ENCODE results near the gene CILP. TPM values are rescaled to one million over a fixed set of nuclear protein-coding genes. Genes with fewer than 3 reads are reported as not detected.

The CILP gene
- total RNA-seq, 4 donors from 2014 or later: 5.4 to 49.9 (median 41.6) TPM

DNA sequence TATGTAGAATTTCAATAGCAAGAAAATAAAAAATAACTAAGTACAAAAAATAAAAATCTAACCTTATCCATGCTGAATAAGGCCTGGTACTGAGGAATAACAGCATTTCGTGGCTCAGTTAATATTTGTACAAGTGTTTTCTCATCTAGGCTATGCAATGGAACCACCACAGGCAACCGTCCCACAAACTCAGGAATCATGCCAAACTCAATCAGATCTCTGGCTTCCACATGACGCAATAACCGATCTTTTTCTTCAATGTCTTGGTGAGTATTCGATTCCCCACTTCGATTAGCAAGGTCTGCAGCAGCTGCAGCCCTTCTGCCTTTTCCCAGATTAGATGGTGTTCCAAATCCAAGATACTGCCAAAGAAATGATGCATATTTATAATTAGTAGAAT, 56.6 kb downstream of the CILP start:
- Histone ChIP-seq H3K4me1 (no peaks in the 10 kb centered on the region), H3K27ac (no peak overlapping the region), H3K4me3 (no peak overlapping the region), H3K27me3 (no peaks in the 10 kb centered on the region), H3K36me3 (peaks cover 15 to 86% of the 10 kb centered on the region in 2 donors), H3K9me3 (no peaks in the 10 kb centered on the region)
- intact Hi-C loops (cut with DNase I; ENCODE audit: low total_unique reads) (loop anchor here (5.0 kb wide), 1 partner anchor 1027 kb away; no protein-coding TSS in a partner anchor), in situ Hi-C loops (cut with MboI; ENCODE audit: low sequenced_read_pairs in 4 of 4) (no loop called here)
- no peak for TF ChIP-seq POLR2A (IDR thresholded peaks at IDR 0.05)
- TF ChIP-seq, protein P1, sequence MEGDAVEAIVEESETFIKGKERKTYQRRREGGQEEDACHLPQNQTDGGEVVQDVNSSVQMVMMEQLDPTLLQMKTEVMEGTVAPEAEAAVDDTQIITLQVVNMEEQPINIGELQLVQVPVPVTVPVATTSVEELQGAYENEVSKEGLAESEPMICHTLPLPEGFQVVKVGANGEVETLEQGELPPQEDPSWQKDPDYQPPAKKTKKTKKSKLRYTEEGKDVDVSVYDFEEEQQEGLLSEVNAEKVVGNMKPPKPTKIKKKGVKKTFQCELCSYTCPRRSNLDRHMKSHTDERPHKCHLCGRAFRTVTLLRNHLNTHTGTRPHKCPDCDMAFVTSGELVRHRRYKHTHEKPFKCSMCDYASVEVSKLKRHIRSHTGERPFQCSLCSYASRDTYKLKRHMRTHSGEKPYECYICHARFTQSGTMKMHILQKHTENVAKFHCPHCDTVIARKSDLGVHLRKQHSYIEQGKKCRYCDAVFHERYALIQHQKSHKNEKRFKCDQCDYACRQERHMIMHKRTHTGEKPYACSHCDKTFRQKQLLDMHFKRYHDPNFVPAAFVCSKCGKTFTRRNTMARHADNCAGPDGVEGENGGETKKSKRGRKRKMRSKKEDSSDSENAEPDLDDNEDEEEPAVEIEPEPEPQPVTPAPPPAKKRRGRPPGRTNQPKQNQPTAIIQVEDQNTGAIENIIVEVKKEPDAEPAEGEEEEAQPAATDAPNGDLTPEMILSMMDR (IDR thresholded peaks at IDR 0.05 in 4 of 5, conservative IDR thresholded peaks at IDR 0.05 in 1 of 5): no peak
- no peak for ATAC-seq
- DNase-seq: no peak

DNA sequence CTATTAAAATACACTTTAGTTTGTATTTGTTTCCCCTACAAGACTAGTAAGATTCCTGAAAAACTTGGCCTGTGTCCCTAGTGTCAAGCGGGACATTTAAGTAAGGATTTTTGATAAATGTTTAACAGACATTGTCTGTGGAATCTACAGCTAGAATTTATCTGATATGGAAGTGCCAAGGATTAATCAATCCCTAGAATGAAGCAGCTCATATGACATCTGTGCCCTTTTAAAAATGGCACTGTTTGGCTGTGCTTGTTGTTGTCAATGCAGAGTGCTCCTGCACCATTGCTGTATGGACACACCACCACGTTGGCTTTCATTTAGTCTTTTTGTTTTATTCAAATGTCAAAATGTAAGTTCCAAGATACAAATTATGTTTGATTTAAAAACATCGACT, 63.4 kb downstream of the CILP start:
- intact Hi-C loops (cut with DNase I; ENCODE audit: low total_unique reads): no loop called here
- ATAC-seq: no peak
- TF ChIP-seq, protein P1 (IDR thresholded peaks at IDR 0.05 in 4 of 5, conservative IDR thresholded peaks at IDR 0.05 in 1 of 5): no peak
- no peak for TF ChIP-seq POLR2A (IDR thresholded peaks at IDR 0.05)
- DNase-seq: no peak
- Histone ChIP-seq H3K27ac (no peak overlapping the region), H3K36me3 (peaks cover 0 to 48% of the 10 kb centered on the region in 2 donors), H3K27me3 (no peaks in the 10 kb centered on the region), H3K4me3 (no peak overlapping the region), H3K4me1 (peaks cover 0 to 5% of the 10 kb centered on the region in 2 donors), H3K9me3 (no peaks in the 10 kb centered on the region)
- in situ Hi-C loops (cut with MboI; ENCODE audit: low sequenced_read_pairs in 4 of 4): no loop called here

GRCh38 chr15:65146438-65146837, 64.8 kb downstream of the CILP start:
- no peak overlapping the region for H3K27ac ChIP-seq
- no peak for DNase-seq
- TF ChIP-seq, protein P1 (IDR thresholded peaks at IDR 0.05 in 4 of 5, conservative IDR thresholded peaks at IDR 0.05 in 1 of 5): no peak
- TF ChIP-seq POLR2A (IDR thresholded peaks at IDR 0.05): no peak
- H3K27me3 ChIP-seq: no peaks in the 10 kb centered on the region
- intact Hi-C loops (cut with DNase I; ENCODE audit: low total_unique reads) (no loop called here), in situ Hi-C loops (cut with MboI; ENCODE audit: low sequenced_read_pairs in 4 of 4) (no loop called here)
- H3K36me3 ChIP-seq: peaks cover 0 to 33% of the 10 kb centered on the region in 2 donors
- ATAC-seq: no peak
- peaks cover 0 to 5% of the 10 kb centered on the region in 2 donors for H3K4me1 ChIP-seq
- H3K4me3 ChIP-seq: no peak overlapping the region
- H3K9me3 ChIP-seq: no peaks in the 10 kb centered on the region

Other genes starting within 250 kb of the CILP start
- gene SPG21, start 221.6 kb downstream of the CILP start, total RNA-seq: 10 to 100 TPM; 61.9 to 84.4 (median 72.5) TPM
- gene MTFMT, start 181.8 kb downstream of the CILP start, total RNA-seq: 10 to 100 TPM; 17.3 to 34.0 (median 27.9) TPM
- gene SLC51B, start 166.1 kb downstream of the CILP start, total RNA-seq: not detected
- 1 to 10 TPM; 2.8 to 8.2 (median 5.4) TPM for gene RASL12, start 143.5 kb downstream of the CILP start, total RNA-seq
- 1 to 10 TPM in 2 of 4 donors, under 1 TPM in 2; 0.46 to 1.4 (median 1.1) TPM for gene KBTBD13, start 134.7 kb downstream of the CILP start, total RNA-seq
- gene UBAP1L, start 96.3 kb downstream of the CILP start, total RNA-seq: 1 to 10 TPM in 2 of 4 donors, under 1 TPM in 2; 0.65 to 3.3 (median 1.4) TPM
- 10 to 100 TPM; 10.4 to 15.7 (median 12.4) TPM for gene PDCD7, start 77.7 kb downstream of the CILP start, total RNA-seq
- gene CLPX, start 26.1 kb downstream of the CILP start, total RNA-seq: 100 to 1,000 TPM in 1 of 4 donors, 10 to 100 TPM in 3; 49.3 to 116 (median 63.3) TPM
- gene PARP16, start 75.4 kb upstream of the CILP start, total RNA-seq: 1 to 10 TPM; 2.6 to 3.3 (median 3.0) TPM
- not detected for gene RNU5A-1, start 84.6 kb upstream of the CILP start, total RNA-seq
- gene RNU5B-1, start 93.2 kb upstream of the CILP start, total RNA-seq: not detected
- gene IGDCC3, start 166.5 kb upstream of the CILP start, total RNA-seq: not detected
- 1 to 10 TPM; 2.3 to 7.4 (median 2.8) TPM for gene IGDCC4, start 211.5 kb upstream of the CILP start, total RNA-seq

Data from gastrocnemius medialis (tissue), 4 donors.